Measurements from ENCODE around the gene B2M.
"Not testable (repeated sequence)": the region's sequence is repeated elsewhere in the genome, so short reads cannot be mapped to it uniquely, and the experiment has no call there.

The B2M gene

DNA sequence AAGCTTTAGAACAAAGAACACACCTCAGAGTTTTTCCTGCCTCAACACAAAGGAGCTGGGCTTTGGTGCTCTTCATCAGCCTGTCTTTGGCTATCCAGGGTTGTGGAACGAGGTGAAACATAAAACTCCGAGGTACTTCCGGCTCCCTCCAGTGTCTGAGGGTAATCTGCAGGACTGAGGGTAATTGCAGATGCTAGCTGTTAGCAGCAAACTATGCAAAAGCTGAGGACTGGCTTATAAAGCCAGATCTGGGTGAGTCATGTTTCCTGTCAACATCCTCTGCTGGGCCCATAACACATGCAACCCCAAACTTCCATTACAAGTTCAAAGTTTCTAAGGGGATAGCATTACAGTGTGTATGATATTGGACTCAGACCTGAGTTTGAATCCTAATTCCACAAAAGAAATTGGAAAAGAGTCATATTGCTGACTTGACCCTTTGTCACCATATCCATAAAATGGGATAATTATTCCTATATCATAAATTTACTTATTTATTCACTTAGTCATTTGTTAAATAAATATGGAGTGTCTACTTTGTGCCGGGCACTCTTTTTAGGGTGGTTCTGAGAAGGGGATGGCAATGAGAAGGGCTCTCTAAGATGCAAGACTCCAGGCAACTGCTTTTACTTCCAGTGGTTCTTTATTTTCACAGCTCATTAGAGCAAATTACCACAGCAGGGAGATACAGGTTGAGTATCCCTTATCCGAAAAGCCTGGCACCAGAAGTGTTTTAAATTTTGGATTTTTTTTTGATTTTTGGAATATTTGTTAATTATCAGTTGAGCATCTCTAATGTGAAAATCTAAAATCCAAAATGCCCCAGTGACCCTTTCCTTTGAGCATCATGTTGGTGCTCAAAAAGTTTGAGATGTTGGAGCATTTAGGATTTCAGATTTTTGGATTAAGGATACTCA lies 15.5 kb downstream of the B2M start:
- no peak for DNase-seq

DNA sequence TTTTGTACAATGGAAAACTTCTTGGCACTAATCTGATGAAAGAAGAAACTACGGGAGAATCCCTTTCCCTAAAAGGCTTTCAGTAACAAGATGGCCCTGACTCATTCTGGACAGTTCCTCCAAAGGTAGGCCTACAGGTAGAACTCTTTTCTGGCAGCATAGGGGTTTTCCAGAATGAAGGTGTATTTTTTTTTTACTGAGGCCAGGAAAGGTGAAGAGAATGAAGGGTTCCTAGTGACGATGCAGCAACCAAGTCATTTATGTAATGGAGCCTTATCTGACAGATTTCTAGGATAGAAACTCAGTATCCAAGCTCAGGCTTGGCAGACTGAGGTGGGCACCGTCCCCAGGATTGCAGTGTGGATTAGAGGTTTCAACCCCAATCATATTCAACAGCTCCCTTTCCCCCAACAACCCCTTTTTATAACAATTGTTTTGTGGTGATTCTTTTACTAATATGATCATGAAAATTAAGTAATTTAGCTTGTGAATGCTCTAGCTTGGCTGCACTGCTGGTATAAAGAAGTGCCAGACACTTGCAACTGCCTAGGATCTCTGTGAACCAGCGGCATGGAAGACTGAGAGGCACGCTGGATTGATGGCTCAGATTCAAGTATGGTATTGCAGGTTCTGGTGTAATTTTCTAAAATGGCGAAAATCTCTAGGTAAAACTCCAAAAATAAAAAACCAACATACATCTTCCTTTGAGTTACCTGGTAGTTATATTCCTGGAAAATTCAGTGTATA lies 16.3 kb downstream of the B2M start:
- no peak for DNase-seq

DNA sequence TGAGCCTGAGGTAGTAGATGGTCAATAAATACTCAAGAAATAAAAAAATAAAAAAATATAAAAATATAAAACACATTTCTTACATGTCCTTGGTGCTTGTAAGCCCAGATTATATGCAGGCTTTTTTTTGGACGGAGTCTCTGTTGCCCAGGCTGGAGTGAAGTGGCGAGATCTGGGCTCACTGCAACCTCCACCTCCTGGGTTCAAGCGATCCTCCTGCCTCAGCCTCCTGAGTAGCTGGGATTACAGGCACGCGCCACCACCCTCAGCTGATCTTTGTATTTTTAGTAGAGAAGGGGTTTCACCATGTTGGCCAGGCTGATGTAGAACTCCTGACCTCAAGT lies 16.9 kb downstream of the B2M start:
- DNase-seq = not testable (repeated sequence)

DNA sequence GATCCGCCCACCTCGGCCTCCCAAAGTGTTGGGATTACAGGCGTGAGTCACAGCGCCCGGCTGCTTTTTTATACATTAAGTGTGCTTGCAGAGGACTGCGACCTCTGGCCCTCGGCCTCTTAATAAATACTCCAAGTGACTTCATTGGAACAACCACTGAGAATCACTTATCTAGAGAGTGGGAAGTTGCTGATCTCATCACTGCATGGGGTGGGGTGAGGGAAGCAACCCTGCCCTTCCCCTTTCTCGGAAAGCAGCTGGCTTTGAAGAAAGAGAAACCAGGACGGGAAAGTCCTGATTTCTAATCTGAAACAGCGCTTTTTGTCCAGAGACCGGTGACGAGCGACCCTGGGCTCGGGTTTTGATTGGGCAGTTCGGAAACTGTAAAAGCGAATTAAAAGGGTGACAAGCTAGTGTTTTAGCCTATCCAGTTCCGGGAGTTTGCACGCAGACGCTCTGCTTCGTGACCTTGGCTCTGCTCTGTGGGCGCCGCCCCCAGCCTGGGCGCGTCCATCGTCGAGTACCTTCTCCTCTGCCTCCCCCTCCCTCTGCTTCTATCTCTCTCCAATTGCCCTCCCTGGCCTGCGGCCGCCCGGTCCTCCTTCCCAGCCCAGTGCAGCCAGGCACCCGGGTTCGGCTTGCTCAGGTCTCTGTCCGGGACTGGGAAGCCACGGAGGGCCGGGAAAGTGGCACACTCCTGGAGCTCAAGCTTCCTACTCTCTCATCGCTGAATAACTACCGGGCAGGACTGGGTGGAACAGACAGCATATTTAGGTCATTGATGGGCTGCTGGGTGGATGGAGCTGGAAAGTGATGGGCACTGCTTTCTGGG lies 17.5 kb downstream of the B2M start:
- DNase-seq = peak; percentile 96

DNA sequence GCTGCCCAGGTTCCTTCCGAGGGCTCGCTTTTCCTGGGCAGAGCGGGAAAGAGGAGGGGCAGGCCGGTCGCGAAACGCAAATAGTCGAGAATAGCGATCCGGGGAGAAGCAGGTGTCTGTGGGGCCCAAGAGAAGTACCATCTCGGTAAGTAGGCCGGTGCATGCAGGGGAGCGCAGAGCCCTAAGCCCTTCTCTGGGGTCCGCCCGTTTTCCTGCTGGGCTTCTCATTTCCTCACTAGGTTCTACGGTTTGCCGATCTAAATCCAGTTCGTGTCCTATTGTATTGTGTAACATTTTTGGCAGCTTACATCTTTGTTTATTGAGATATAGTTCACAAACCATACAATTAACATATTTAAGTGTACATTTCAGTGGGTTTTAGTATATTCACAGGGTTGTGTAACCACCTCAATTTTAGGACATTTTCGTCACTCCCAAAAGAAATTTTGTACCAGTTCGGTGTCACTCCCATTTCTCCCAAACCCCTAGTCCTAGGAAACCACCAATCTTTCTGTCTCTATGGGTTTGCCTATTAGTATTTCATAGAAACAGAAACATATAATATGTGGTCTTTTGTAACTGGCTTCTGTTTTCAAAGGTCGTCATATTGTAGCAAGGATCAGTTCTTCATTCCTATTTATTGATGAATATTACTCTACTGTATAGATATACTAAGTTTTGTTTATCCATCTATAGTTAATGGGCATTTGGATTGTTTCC lies 18.3 kb downstream of the B2M start:
- no peak for DNase-seq

DNA sequence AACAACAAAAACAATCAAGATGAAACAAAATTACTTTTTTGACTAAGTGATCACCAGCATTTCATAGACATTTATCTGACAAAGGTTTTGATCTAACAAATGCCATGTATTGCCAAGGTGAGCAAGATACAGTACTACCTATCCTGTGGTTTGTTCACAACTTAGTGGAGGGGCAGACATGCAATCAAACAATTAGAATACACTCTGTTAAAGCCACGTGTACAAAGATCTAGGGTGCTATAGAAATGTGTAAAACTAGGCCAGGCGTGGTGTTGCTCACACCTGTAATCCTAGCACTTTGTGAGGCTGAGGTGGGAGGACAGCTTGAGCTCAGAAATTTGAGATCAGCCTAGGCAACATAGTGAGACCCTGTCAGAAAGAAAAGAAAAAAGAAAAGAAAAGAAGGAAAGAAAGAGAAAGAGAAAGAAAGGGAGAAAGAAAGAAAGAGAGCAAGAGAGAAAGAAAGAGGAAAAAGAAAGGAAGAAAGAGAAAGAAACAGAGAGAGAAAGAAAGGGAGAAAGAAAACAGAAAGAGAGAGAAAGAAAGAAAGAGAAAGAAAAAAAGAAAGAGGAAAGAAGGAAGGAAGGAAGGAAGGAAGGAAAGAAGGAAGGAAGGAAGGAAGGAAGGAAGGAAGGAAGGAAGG lies 23.6 kb downstream of the B2M start:
- DNase-seq = no peak

DNA sequence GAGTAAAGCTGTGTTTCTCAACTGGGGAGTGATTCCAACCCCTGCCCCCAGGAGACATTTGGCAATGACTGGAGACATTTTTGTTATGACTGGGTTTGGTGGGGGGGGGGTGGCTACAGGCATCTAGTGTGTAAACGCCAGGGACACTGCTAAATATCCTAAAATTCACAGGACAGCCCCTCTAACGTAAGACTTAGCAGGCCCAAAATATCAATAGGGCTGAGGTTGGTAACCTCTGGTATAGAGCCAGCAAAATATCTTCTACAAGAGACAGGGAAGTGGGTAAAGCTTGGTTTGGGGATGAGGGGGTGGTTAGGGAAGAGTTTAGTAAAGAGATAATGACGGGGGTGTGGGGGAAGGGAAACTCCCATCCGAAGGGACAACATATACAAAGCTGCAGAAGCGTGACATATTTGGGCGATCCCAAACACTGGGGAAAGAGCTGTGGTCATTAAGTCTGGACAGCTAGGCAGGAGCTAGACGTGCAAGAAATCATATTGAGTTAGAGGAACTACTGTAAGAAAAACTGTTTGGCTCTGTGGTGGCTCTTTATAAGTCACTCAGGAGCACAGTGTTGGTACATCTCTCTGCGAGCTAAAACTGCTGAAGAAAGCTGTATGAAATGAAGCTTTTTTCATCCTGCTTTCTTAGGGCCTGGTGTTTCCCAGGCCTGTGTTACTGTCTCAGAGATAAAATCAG lies 24.3 kb downstream of the B2M start:
- no peak for DNase-seq

DNA sequence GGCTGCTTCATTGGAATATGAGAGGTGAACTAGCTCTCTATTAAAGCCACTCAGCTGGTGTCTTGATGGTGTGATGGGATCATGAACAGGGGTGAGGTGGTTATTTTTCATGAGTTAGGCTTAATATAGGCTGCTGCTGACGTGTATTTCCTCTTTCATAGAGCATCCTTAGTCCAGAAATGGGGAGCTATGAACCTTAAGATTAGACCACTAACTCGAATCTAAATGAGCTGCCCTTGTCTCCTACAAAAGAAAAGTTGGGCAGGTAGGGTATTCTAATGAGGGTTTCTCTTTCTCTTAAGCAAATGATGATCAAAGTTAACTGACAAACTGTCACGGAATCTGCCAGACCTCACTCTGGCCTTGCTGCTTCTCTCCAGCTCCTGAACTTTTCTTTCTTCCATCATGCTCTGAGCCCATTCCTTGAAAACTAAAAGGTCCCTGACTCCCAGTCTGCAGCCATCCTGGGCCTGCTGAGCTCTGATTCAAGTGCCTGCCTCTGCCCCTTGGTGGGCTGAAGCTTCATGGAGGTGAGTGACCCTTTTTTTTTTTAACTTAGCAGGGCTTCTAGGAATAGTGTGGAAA lies 25.0 kb downstream of the B2M start, which contains the start of gene TRIM69:
TSS of gene TRIM69 (plus strand) at position 348 of the 585 bp plus-strand sequence. CDS start at position 525, 177 bp downstream.
- DNase-seq = no peak

DNA sequence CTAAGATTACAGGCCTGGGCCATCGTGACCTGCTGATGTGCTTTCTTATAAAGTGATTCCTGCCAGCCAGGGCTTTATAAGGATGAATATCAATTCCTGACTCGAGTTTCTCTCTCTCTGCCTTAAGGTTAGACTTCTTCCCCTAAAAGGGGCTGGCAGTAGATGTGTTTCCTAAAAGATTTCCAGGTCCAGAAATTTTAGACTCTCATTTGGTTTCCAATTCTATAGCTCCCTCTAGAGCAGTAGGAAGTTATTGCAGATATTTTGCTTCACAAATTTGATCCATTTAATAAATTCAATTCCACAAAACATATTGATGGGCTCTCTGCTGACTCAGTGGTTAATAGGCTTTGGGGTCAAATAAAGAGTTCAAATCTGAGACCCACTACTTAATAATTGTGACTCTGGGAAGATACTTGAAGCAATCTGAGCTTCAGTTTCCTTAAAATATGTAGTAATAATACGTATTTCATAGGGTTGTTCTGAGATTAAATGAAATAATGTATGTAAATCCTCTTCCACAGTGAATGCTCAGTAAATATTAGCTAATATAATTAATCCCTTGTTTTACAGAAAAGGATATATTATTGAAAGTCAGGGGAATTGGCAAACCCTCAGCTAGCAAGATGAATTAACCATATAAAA lies 27.1 kb downstream of the B2M start:
- no peak for DNase-seq

DNA sequence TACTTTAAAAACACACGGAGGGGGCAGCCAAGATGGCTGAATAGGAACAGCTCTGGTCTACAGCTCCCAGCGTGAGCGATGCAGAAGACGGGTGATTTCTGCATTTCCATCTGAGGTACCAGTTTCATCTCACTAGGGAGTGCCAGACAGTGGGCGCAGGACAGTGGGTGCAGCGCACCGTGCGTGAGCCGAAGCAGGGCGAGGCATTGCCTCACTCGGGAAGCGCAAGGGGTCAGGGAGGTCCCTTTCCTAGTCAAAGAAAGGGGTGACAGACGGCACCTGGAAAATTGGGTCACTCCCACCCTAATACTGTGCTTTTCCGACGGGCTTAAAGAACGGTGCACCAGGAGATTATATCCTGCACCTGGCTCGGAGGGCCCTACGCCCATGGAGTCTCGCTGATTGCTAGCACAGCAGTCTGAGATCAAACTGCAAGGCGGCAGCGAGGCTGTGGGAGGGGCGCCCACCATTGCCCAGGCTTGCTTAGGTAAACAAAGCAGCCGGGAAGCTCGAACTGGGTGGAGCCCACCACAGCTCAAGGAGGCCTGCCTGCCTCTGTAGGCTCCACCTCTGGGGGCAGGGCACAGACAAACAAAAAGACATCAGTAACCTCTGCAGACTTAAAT lies 28.0 kb downstream of the B2M start:
- DNase-seq = not testable (repeated sequence)

DNA sequence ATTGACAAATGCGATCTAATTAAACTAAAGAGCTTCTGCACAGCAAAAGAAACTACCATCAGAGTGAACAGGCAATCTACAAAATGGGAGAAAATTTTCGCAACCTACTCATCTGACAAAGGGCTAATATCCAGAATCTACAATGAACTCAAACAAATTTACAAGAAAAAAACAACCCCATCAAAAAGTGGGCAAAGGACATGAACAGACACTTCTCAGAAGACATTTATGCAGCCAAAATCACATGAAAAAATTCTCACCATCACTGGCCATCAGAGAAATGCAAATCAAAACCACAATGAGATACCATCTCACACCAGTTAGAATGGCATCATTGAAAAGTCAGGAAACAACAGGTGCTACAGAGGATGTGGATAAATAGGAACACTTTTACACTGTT lies 32.1 kb downstream of the B2M start:
- not testable (repeated sequence) for DNase-seq

DNA sequence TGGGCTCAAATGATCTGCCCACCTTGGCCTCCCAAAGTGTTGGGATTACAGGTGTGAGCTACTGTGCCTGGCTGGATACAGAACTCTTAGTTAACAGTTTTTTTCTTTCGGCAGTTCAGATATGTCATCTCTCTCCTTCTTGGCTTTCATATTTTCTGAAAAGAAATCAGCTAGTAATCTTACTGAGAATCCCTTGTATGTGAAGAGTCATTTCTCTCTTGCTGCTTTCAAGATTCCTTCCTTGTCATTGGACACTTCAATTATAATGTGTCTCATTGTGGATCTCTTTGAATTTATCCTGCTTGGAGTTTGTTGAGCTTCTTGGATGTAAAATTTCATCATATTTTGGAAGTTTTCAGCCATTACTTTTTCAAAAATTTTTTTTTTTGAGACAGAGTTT lies 42.0 kb downstream of the B2M start:
- no peak for DNase-seq

DNA sequence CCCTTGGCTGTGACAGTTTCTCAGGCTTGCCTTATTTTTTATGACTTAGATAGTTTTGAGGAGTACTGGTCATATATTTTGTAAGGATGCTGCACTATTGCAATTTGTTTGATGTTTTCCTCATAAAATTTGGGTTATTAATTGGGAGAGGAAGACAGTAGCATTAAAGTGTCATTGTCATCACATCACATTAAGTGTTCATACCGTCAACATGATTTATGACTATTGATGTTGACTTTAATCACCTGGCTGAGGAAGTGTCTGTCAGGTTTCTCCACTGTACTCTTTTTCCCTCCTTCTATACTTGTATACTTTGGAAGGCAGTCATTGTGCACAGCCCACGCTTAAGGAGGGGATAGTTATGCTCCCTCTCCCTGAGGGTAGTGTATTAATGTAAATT lies 51.9 kb downstream of the B2M start:
- no peak for DNase-seq

DNA sequence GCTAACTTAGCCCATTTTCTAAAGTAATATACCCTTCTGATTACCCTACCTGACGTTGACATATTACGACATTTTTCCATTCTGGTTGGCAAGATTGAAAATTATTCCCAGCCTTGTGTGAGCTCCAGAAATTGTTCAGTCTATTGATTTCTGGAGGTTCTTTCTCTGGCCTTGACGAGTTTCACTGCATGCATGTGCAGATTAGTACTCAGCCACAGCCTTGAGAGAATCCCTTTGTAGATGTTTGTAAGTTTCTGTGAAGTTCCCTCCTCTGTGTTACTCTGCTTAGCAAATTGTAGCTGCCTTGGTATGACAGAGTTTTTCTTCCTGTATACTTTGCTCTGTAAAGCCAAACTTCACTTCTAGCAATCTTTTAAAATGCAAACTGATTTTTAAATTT lies 52.5 kb downstream of the B2M start:
- DNase-seq = no peak

DNA sequence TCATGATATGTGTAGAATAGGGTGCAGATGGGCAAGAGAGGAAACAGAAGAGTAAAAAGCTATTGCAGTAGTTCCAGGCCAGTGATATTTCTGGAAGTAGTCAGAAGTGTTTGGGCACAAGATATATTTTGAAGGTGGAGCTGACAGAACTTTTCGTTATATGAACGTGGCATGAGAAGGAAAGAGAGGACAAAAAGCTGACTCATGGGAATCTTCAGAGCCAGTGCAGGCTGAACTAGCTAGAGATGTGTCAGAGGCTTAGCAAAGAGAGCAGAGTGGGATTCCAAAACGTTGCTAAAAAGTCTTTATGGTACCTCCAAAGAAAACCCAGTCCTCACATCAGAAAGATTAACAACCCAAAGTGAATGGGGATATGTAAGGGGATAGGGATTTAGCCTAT lies 53.7 kb downstream of the B2M start:
- DNase-seq = no peak

All from right forelimb (tissue), 1 donor.